HepG2 (cell line): Measurements from ENCODE around the gene PRRT2. TPM values are rescaled to one million over a fixed set of nuclear protein-coding genes. Genes with fewer than 3 reads are reported as not detected.

Experiments
- ELF1 ChIP-seq: sonication (generic); formaldehyde crosslinking; IDR thresholded peaks from 2 replicates; pipeline ENCODE4 v1.4.0; 2020; ENCODE audit warnings: missing genetic modification reagents
- ETV6 ChIP-seq: sonication (generic); formaldehyde crosslinking; conservative IDR thresholded peaks from 2 replicates; pipeline ENCODE4 v1.4.0; 2020; ENCODE audit warnings: missing genetic modification reagents
- GTF3A ChIP-seq: sonication (generic); formaldehyde crosslinking; conservative IDR thresholded peaks from 2 replicates; pipeline ENCODE4 v1.4.0; 2020; ENCODE audit warnings: mild to moderate bottlenecking, missing genetic modification reagents
- HOXA3 ChIP-seq: sonication (generic); formaldehyde crosslinking; IDR thresholded peaks from 2 replicates; pipeline ENCODE4 v1.5.0; 2020; ENCODE audit warnings: missing genetic modification reagents
- KLF11 ChIP-seq: IDR thresholded peaks from 2 replicates; pipeline ENCODE4 v1.6.1; 2016; ENCODE audit warnings: missing compliant biosample characterization
- MXI1 ChIP-seq: IDR thresholded peaks from 3 replicates; pipeline ENCODE4 v1.6.1; 2012; ENCODE audit warnings: low read depth, low read length, inconsistent platforms, borderline replicate concordance
- NFIC ChIP-seq: IDR thresholded peaks from 2 replicates; pipeline ENCODE4 v1.6.1; 2012; ENCODE audit warnings: mild to moderate bottlenecking, low read length, inconsistent platforms
- NFYB ChIP-seq: sonication (generic); formaldehyde crosslinking; IDR thresholded peaks from 2 replicates; pipeline ENCODE4 v1.4.0; 2020; ENCODE audit warnings: missing genetic modification reagents
- POLR2G ChIP-seq: fragments of 200-400 bp; formaldehyde crosslinking; IDR thresholded peaks from 2 replicates; pipeline ENCODE4 v1.6.1; 2018; ENCODE audit warnings: mild to moderate bottlenecking, low read depth, low read length, moderate library complexity
- RXRA ChIP-seq: sonication (generic); formaldehyde crosslinking; IDR thresholded peaks from 2 replicates; pipeline ENCODE4 v1.5.1; 2020; ENCODE audit warnings: missing genetic modification reagents
- SIX4 ChIP-seq: sonication (generic); formaldehyde crosslinking; IDR thresholded peaks from 2 replicates; pipeline ENCODE4 v1.4.0; 2020; ENCODE audit warnings: missing genetic modification reagents
- SNAI1 ChIP-seq: sonication (generic); formaldehyde crosslinking; IDR thresholded peaks from 2 replicates; pipeline ENCODE4 v1.5.0; 2020; ENCODE audit warnings: mild to moderate bottlenecking, missing genetic modification reagents, borderline replicate concordance
- SPEN ChIP-seq: sonication (generic); formaldehyde crosslinking; IDR thresholded peaks from 2 replicates; pipeline ENCODE4 v1.5.1; 2020; ENCODE audit warnings: low read depth, mild to moderate bottlenecking, missing genetic modification reagents
- ZNF337 ChIP-seq: sonication (generic); formaldehyde crosslinking; IDR thresholded peaks from 2 replicates; pipeline ENCODE4 v1.5.1; 2020; ENCODE audit warnings: missing genetic modification reagents, low read depth, mild to moderate bottlenecking, borderline replicate concordance
- ZNF670 ChIP-seq: sonication (generic); formaldehyde crosslinking; IDR thresholded peaks from 2 replicates; pipeline ENCODE4 v1.8.0; 2022; ENCODE audit warnings: mild to moderate bottlenecking, missing genetic modification reagents, borderline replicate concordance
- ZNF850 ChIP-seq: sonication (generic); formaldehyde crosslinking; conservative IDR thresholded peaks from 2 replicates; pipeline ENCODE4 v1.9.0; 2021; ENCODE audit warnings: mild to moderate bottlenecking, missing genetic modification reagents
- ZSCAN21 ChIP-seq: sonication (generic); formaldehyde crosslinking; IDR thresholded peaks from 2 replicates; pipeline ENCODE4 v1.8.0; 2022; ENCODE audit warnings: mild to moderate bottlenecking, missing genetic modification reagents, moderate library complexity, borderline replicate concordance
- ZZZ3 ChIP-seq: sonication (generic); formaldehyde crosslinking; IDR thresholded peaks from 2 replicates; pipeline ENCODE4 v1.4.0; 2020; ENCODE audit warnings: missing genetic modification reagents, mild to moderate bottlenecking, borderline replicate concordance
- polyA plus RNA-seq, 8 experiments: library from polyadenylated mRNA; depleted of rRNA in 3 of 8; stranded (reverse) in 7 of 8; unstranded in 1 of 8; fragments of >200 nt; fragmentation: Illumina TruSeq in 4 of 8; extraction: Trizol in 4 of 8; gene quantifications; 2 replicates each; pipeline versions ENCODE4 v1.2.1 to v1.2.3, GENCODE V29; 2011 to 2016; ENCODE audit warnings: low read depth in 4 of 8, missing spikeins in 1 of 8, mixed read lengths in 1 of 8; ENCODE audit not compliant: insufficient read depth in 1 of 8
- total RNA-seq, 5 experiments: library from RNA; depleted of rRNA; stranded (reverse); fragments of >200 nt; fragmentation: Illumina TruSeq; extraction: Trizol; gene quantifications; 2 replicates each; pipeline ENCODE4 v1.2.3, GENCODE V29; 2016; ENCODE audit warnings: low read depth in 1 of 5
- TF ChIP-seq, protein P1 (sequence below): sonication (generic); formaldehyde crosslinking; conservative IDR thresholded peaks from 2 replicates; pipeline ENCODE4 v1.8.0; 2022; ENCODE audit warnings: mild to moderate bottlenecking, moderate library complexity, missing genetic modification reagents
- TF ChIP-seq, protein P2 (sequence below): sonication (generic); formaldehyde crosslinking; IDR thresholded peaks from 2 replicates; pipeline ENCODE4 v1.4.0; 2020; ENCODE audit warnings: missing genetic modification reagents
- TF ChIP-seq, protein P3 (sequence below): sonication (generic); formaldehyde crosslinking; IDR thresholded peaks from 2 replicates; pipeline ENCODE4 v1.8.0; 2022; ENCODE audit warnings: mild to moderate bottlenecking, missing genetic modification reagents, borderline replicate concordance
- TF ChIP-seq, protein P4 (sequence below): sonication (generic); formaldehyde crosslinking; IDR thresholded peaks from 2 replicates; pipeline ENCODE4 v1.4.0; 2020; ENCODE audit warnings: missing genetic modification reagents, mild to moderate bottlenecking, borderline replicate concordance

The PRRT2 gene
- total and polyA plus RNA-seq, 2 of the 13 experiments (the other 11 are each of a cell fraction or from before 2014, with no cell fraction given): 0.51 to 1.1 TPM

DNA sequence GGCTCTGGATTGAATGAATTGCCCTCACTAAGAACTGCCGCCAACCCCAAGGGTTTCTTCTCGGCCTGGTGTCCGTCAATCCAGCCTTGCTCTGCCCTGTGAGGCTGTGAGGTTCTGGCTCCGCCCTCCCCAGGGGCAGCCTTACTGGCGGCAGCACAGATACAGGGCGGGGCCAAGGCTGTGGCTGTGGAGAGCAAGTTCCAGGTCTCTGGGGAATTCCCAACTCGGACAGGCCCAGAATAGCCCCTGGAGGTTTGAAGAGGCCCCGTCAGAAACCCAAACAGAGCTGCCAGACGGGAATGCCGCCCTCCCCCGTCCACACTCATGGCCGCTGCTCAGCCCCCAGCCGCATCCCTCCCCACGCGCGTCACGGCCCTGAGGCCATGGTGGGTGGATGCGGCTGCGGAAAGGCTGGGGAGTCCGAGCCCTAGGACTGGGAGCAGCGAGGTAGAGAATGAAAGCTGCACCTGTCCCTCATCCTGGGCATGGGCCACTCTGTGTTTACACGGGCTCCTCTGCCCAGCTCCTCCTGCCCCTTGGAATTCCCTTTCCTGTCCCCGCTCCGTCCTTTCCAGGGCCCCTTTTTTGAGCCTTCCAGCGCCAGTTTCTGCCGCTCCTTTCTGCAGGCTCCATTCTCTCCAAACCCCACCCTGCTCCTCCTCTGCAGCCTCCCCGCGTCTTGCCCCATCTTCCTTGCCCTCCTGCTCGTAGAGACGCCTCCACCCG lies 660 bp upstream of the PRRT2 start (continued):
- TF ChIP-seq ZNF850 (CRISPR knock-in tag): no peak
- TF ChIP-seq ZNF337 (CRISPR knock-in tag): 0 out of 2 replicates have a peak, but pooled peaks have one; percentile 59
- no peak; the same call in 1 of the 2 replicates for TF ChIP-seq ZZZ3 (CRISPR knock-in tag)
- TF ChIP-seq ELF1 (CRISPR knock-in tag): peak; percentile 34; the same call in 1 of the 2 replicates
- TF ChIP-seq, protein P1, sequence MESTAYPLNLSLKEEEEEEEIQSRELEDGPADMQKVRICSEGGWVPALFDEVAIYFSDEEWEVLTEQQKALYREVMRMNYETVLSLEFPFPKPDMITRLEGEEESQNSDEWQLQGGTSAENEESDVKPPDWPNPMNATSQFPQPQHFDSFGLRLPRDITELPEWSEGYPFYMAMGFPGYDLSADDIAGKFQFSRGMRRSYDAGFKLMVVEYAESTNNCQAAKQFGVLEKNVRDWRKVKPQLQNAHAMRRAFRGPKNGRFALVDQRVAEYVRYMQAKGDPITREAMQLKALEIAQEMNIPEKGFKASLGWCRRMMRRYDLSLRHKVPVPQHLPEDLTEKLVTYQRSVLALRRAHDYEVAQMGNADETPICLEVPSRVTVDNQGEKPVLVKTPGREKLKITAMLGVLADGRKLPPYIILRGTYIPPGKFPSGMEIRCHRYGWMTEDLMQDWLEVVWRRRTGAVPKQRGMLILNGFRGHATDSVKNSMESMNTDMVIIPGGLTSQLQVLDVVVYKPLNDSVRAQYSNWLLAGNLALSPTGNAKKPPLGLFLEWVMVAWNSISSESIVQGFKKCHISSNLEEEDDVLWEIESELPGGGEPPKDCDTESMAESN (CRISPR knock-in tag): no peak
- no peak for TF ChIP-seq GTF3A (CRISPR knock-in tag)
- TF ChIP-seq, protein P2, sequence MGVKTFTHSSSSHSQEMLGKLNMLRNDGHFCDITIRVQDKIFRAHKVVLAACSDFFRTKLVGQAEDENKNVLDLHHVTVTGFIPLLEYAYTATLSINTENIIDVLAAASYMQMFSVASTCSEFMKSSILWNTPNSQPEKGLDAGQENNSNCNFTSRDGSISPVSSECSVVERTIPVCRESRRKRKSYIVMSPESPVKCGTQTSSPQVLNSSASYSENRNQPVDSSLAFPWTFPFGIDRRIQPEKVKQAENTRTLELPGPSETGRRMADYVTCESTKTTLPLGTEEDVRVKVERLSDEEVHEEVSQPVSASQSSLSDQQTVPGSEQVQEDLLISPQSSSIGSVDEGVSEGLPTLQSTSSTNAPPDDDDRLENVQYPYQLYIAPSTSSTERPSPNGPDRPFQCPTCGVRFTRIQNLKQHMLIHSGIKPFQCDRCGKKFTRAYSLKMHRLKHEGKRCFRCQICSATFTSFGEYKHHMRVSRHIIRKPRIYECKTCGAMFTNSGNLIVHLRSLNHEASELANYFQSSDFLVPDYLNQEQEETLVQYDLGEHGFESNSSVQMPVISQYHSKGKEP (CRISPR knock-in tag): 0 out of 2 replicates have a peak, but pooled peaks have one; percentile 19
- peak; percentile 55; the same call in 1 of the 2 replicates for TF ChIP-seq KLF11
- TF ChIP-seq POLR2G: peak; percentile 92
- peak; percentile 81 for TF ChIP-seq NFYB (CRISPR knock-in tag)
- TF ChIP-seq SPEN (CRISPR knock-in tag): peak; percentile 37; the same call in 1 of the 2 replicates
- TF ChIP-seq NFIC: no peak
- peak; percentile 62 for TF ChIP-seq HOXA3 (CRISPR knock-in tag)
- peak; percentile 78; the same call in 1 of the 3 replicates for TF ChIP-seq MXI1
- TF ChIP-seq, protein P3, sequence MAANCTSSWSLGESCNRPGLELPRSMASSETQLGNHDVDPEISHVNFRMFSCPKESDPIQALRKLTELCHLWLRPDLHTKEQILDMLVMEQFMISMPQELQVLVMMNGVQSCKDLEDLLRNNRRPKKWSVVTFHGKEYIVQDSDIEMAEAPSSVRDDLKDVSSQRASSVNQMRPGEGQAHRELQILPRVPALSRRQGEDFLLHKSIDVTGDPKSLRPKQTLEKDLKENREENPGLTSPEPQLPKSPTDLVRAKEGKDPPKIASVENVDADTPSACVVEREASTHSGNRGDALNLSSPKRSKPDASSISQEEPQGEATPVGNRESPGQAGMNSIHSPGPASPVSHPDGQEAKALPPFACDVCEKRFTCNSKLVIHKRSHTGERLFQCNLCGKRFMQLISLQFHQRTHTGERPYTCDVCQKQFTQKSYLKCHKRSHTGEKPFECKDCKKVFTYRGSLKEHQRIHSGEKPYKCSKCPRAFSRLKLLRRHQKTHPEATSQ (CRISPR knock-in tag): no peak
- TF ChIP-seq ETV6: no peak
- TF ChIP-seq SIX4 (CRISPR knock-in tag): no peak
- peak; percentile 73 for TF ChIP-seq RXRA (CRISPR knock-in tag)
- TF ChIP-seq, protein P4, sequence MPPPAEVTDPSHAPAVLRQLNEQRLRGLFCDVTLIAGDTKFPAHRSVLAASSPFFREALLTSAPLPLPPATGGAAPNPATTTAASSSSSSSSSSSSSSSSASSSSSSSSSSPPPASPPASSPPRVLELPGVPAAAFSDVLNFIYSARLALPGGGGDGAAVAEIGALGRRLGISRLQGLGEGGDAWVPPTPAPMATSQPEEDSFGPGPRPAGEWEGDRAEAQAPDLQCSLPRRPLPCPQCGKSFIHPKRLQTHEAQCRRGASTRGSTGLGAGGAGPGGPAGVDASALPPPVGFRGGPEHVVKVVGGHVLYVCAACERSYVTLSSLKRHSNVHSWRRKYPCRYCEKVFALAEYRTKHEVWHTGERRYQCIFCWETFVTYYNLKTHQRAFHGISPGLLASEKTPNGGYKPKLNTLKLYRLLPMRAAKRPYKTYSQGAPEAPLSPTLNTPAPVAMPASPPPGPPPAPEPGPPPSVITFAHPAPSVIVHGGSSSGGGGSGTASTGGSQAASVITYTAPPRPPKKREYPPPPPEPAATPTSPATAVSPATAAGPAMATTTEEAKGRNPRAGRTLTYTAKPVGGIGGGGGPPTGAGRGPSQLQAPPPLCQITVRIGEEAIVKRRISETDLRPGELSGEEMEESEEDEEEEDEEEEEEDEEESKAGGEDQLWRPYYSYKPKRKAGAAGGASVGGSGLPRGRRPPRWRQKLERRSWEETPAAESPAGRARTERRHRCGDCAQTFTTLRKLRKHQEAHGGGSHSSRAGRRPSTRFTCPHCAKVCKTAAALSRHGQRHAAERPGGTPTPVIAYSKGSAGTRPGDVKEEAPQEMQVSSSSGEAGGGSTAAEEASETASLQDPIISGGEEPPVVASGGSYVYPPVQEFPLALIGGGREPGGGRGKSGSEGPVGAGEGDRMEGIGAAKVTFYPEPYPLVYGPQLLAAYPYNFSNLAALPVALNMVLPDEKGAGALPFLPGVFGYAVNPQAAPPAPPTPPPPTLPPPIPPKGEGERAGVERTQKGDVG (CRISPR knock-in tag): no peak
- TF ChIP-seq ZNF670 (CRISPR knock-in tag): no peak
- TF ChIP-seq SNAI1 (CRISPR knock-in tag): 0 out of 2 replicates have a peak, but pooled peaks have one; percentile 55
- 0 out of 2 replicates have a peak, but pooled peaks have one; percentile 22 for TF ChIP-seq ZSCAN21
